HG03432 (cell line): ENCODE measurements around the gene VAV2.
"Not testable (repeated sequence)": the region's sequence is repeated elsewhere in the genome, so short reads cannot be mapped to it uniquely, and the experiment has no call there.

Experiments used
- ATAC-seq: cut with Tn5 transposase; IDR thresholded peaks from one replicate; pipeline ENCODE4 v1.9.1; 2021; ENCODE audit warnings: mild to moderate bottlenecking, moderate library complexity; ENCODE audit not compliant: unreplicated experiment

Gene VAV2

GRCh38 chr9:133760713-133761290 lies 231.3 kb downstream of the VAV2 start:
- ATAC-seq, result no peak

GRCh38 chr9:133759946-133760345 lies 232.2 kb downstream of the VAV2 start:
- ATAC-seq, result no peak

GRCh38 chr9:133759146-133759900 lies 232.8 kb downstream of the VAV2 start:
- ATAC-seq, result no peak

- no peak for ATAC-seq
These were observed 233.9 kb downstream of the VAV2 start for GRCh38 chr9:133758228-133758627.

GRCh38 chr9:133754688-133755227 lies 237.4 kb downstream of the VAV2 start:
- ATAC-seq, result no peak

- ATAC-seq, result no peak
These were observed 237.9 kb downstream of the VAV2 start for GRCh38 chr9:133754187-133754586.

GRCh38 chr9:133752739-133753446 lies 239.2 kb downstream of the VAV2 start:
- no peak for ATAC-seq

- ATAC-seq, result no peak
These were observed 241.0 kb downstream of the VAV2 start for GRCh38 chr9:133750982-133751649.

- ATAC-seq, result no peak
These were observed 244.8 kb downstream of the VAV2 start for GRCh38 chr9:133747309-133747708.

- not testable (repeated sequence) for ATAC-seq
These were observed 247.6 kb downstream of the VAV2 start for GRCh38 chr9:133744528-133744927.

GRCh38 chr9:133742849-133743444 lies 249.2 kb downstream of the VAV2 start:
- no peak for ATAC-seq

GRCh38 chr9:133742251-133742650 lies 249.9 kb downstream of the VAV2 start:
- no peak for ATAC-seq

- no peak for ATAC-seq
These were observed 250.4 kb downstream of the VAV2 start for GRCh38 chr9:133741716-133742115.

GRCh38 chr9:133740911-133741310 lies 251.2 kb downstream of the VAV2 start:
- no peak for ATAC-seq

GRCh38 chr9:133739408-133740280 lies 252.5 kb downstream of the VAV2 start:
- no peak for ATAC-seq

- ATAC-seq, result no peak
These were observed 253.4 kb downstream of the VAV2 start for GRCh38 chr9:133738640-133739225.

GRCh38 chr9:133737774-133738639 lies 254.1 kb downstream of the VAV2 start, which contains the start of gene SARDH:
Gene SARDH, minus strand, starts transcription at chr9:133738352. Its CDS starts 4,179 bp downstream, at chr9:133734173.
- ATAC-seq, result no peak

GRCh38 chr9:133737071-133737773 lies 254.9 kb downstream of the VAV2 start:
- ATAC-seq, result no peak
